ENCODE measurements around the gene ZNF273.
"Not testable (repeated sequence)": the region's sequence is repeated elsewhere in the genome, so short reads cannot be mapped to it uniquely, and the experiment has no call there.

DNA sequence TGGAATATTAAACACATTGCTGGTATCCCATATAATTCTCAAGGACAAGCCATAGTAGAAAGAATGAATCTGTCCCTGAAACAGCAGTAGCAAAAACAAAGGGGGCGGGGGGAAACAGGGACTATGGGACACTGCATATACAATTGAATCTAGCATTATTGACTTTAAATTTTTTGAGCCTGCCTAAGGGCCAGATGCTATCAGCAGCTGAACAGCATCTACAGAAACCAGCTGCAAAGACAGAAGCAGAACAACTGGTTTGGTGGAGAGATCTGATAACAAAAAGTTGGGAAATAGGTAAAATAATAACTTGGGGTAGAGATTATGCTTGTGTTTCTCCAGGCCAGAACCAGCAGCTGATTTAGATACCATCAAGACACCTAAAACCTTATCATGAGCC is 45.7 kb downstream of the ZNF273 start:
- TF ChIP-seq, protein P1, sequence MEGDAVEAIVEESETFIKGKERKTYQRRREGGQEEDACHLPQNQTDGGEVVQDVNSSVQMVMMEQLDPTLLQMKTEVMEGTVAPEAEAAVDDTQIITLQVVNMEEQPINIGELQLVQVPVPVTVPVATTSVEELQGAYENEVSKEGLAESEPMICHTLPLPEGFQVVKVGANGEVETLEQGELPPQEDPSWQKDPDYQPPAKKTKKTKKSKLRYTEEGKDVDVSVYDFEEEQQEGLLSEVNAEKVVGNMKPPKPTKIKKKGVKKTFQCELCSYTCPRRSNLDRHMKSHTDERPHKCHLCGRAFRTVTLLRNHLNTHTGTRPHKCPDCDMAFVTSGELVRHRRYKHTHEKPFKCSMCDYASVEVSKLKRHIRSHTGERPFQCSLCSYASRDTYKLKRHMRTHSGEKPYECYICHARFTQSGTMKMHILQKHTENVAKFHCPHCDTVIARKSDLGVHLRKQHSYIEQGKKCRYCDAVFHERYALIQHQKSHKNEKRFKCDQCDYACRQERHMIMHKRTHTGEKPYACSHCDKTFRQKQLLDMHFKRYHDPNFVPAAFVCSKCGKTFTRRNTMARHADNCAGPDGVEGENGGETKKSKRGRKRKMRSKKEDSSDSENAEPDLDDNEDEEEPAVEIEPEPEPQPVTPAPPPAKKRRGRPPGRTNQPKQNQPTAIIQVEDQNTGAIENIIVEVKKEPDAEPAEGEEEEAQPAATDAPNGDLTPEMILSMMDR (IDR thresholded peaks at IDR 0.05): not testable (repeated sequence)
- TF ChIP-seq POLR2A, POLR2AphosphoS5 (IDR thresholded peaks at IDR 0.05): not testable (repeated sequence)

Data from breast epithelium (tissue), 3 donors.